SW480 (cell line): ENCODE measurements around the gene GRAMD4.

Experiments used
- DNase-seq: peaks from one replicate; pipeline ENCODE4 v3.0.0-alpha.2; 2016; ENCODE audit warnings: low spot score

Gene GRAMD4

GRCh38 chr22:46619830-46620501 lies at the start of gene GRAMD4:
GRAMD4 (plus strand) TSS chr22:46620386; CDS start chr22:46626800, 6,414 bp downstream.
- DNase-seq: no peak

- no peak for DNase-seq
Observed at GRCh38 chr22:46571642-46572250, 48.4 kb upstream of the GRAMD4 start.

- no peak for DNase-seq
Observed at GRCh38 chr22:46572911-46573780, 47.0 kb upstream of the GRAMD4 start.

GRCh38 chr22:46573781-46574437 lies 46.3 kb upstream of the GRAMD4 start:
- DNase-seq: no peak

- no peak for DNase-seq
Observed at GRCh38 chr22:46574438-46574992, 45.7 kb upstream of the GRAMD4 start.

GRCh38 chr22:46574993-46575910 lies 44.9 kb upstream of the GRAMD4 start:
- DNase-seq: peak; percentile 81

GRCh38 chr22:46575911-46576555 lies 44.2 kb upstream of the GRAMD4 start:
- DNase-seq: peak; percentile 39

- peak; percentile 40 for DNase-seq
Observed at GRCh38 chr22:46576556-46577367, 43.4 kb upstream of the GRAMD4 start.

- no peak for DNase-seq
Observed at GRCh38 chr22:46577368-46578249, 42.6 kb upstream of the GRAMD4 start.

- DNase-seq: no peak
Observed at GRCh38 chr22:46578251-46578823, 41.8 kb upstream of the GRAMD4 start.

- DNase-seq: no peak
Observed at GRCh38 chr22:46578824-46579561, 41.2 kb upstream of the GRAMD4 start.

GRCh38 chr22:46579751-46580449 lies 40.3 kb upstream of the GRAMD4 start:
- no peak for DNase-seq

GRCh38 chr22:46580940-46581537 lies 39.1 kb upstream of the GRAMD4 start:
- DNase-seq: no peak

- DNase-seq: no peak
Observed at GRCh38 chr22:46581538-46582244, 38.5 kb upstream of the GRAMD4 start.

- DNase-seq: no peak
Observed at GRCh38 chr22:46582281-46582933, 37.8 kb upstream of the GRAMD4 start.
